Activated CD4-positive, alpha-beta T cell treated with anti-CD3 and anti-CD28 coated beads, Interleukin-2, amount 10 ng/mL, durations not matched to agents 24 days and 14 days (primary cell): ENCODE measurements around the gene NLK. TPM values are rescaled to one million over a fixed set of nuclear protein-coding genes. Genes with fewer than 3 reads are reported as not detected.
"Not testable (repeated sequence)": the region's sequence is repeated elsewhere in the genome, so short reads cannot be mapped to it uniquely, and the experiment has no call there.

Experiments
- DNase-seq: peaks from one replicate; pipeline ENCODE4 v3.0.0; 2022
- H3K27ac Mint-ChIP-seq: one replicate; pipeline ENCODE4 v1.8.0; 2022; ENCODE audit warnings: mild to moderate bottlenecking, mixed read lengths
- H3K27me3 Mint-ChIP-seq: one replicate; pipeline ENCODE4 v1.8.0; 2022; ENCODE audit warnings: mixed read lengths
- H3K36me3 Mint-ChIP-seq: one replicate; pipeline ENCODE4 v1.8.0; 2022; ENCODE audit warnings: low read depth, mild to moderate bottlenecking, mixed read lengths
- H3K4me1 Mint-ChIP-seq: one replicate; pipeline ENCODE4 v1.8.0; 2021; ENCODE audit warnings: mixed read lengths
- H3K4me3 Mint-ChIP-seq: one replicate; pipeline ENCODE4 v1.8.0; 2022; ENCODE audit warnings: mild to moderate bottlenecking, moderate library complexity, mixed read lengths
- H3K9me3 Mint-ChIP-seq: one replicate; pipeline ENCODE4 v1.8.0; 2021; ENCODE audit warnings: mixed read lengths
- intact Hi-C: fragments of 100-400 bp; cut with micrococcal nuclease; formaldehyde crosslinking; loops from one replicate; pipeline ENCODE4 v1.15.1; 2023
- total RNA-seq: library from RNA; stranded (reverse); gene quantifications from 2 replicates; pipeline ENCODE4 v1.2.3, GENCODE V29; 2022

NLK gene
- total RNA-seq, 1 donor from 2014 or later: 12.0 TPM

DNA sequence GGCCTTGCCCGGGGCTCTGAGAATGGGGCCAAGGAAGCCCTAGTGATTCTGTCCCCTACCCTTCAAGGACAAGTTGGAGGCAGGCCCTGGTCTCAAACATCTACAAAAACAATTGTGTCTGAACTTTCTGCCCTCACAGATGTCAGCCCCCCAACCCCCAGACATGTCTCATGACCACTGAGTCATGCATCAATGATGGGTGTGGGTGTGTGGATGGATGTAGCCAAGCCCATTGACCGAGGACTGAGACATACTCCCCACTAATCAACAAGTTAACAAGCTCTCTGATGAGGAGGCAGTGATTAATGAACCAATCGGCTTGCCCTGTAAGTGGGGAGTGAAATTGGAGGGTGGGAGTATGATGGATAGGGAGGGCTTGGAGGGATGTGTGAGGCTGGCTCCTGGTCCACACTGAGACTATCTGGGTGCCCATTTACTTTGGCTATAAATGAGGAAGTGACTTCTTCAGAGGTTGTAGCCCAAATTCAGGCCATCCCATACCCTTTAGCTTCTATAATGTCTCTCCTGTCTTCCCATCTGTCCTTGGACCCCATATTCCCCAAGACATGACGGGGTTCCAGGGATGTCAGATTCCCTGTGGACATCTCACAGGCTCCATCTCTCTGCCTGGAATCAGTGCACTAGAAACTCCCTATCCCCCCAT, 179.4 kb downstream of the NLK start:
- Mint-ChIP-seq H3K9me3 (no peaks in the 10 kb centered on the region), H3K4me1 (no peaks in the 10 kb centered on the region), H3K4me3 (no peak overlapping the region), H3K27ac (no peak overlapping the region), H3K36me3 (no peaks in the 10 kb centered on the region), H3K27me3 (peaks cover 2% of the 10 kb centered on the region)
- no peak for DNase-seq
- intact Hi-C loops: no loop called here

DNA sequence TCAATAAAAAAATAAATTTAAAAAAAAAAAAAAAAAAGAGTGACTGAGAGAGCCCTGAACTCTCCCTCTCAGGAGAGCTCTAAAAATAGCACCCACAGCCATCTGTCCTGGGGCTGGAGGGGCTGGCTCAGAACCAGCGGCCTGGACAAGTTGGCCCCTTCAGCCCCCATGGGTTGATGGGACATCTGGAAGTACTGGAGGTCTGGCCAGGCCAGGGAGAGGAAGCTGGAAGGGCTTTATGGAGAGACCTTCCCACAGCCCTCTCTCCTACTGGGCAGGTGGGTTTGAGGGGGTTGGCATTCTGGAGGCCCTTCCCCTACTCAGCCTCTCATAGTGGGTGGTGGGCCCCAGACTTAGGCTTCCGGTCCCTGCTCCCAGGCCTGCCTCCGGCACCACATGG, 182.8 kb downstream of the NLK start:
- H3K4me3 Mint-ChIP-seq: no peak overlapping the region
- no peaks in the 10 kb centered on the region for H3K9me3 Mint-ChIP-seq

DNA sequence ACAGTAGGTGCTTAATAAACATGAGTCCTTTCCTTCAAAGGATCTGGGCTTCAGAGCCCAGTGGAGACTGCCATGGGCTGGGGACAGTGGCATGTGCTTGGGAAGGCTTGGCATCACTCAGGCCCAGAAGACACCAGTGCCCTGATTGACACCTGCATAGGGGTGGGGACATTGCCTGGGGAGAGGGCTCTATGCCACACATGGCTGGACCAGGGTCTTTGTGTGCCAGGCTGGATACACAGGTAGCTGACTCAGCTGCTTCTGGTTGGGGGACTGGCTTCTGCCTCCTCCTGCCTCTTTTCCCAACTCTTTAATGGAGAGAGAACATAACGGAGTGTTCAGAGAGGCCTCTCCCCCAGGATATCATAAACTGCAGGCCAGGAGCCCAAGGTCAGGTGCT, 183.4 kb downstream of the NLK start:
- H3K36me3 Mint-ChIP-seq: no peaks in the 10 kb centered on the region
- peaks cover 12% of the 10 kb centered on the region for H3K4me1 Mint-ChIP-seq
- no peaks in the 10 kb centered on the region for H3K9me3 Mint-ChIP-seq
- peaks cover 31% of the 10 kb centered on the region for H3K27me3 Mint-ChIP-seq
- DNase-seq: no peak
- no peak overlapping the region for H3K4me3 Mint-ChIP-seq
- H3K27ac Mint-ChIP-seq: no peak overlapping the region
- intact Hi-C loops: no loop called here

More for the DNA sequence above, 182.8 kb downstream of the NLK start:
- Mint-ChIP-seq H3K4me1 (peaks cover 12% of the 10 kb centered on the region), H3K36me3 (no peaks in the 10 kb centered on the region), H3K27ac (no peak overlapping the region), H3K27me3 (peaks cover 25% of the 10 kb centered on the region)
- intact Hi-C loops: no loop called here
- DNase-seq: no peak

DNA sequence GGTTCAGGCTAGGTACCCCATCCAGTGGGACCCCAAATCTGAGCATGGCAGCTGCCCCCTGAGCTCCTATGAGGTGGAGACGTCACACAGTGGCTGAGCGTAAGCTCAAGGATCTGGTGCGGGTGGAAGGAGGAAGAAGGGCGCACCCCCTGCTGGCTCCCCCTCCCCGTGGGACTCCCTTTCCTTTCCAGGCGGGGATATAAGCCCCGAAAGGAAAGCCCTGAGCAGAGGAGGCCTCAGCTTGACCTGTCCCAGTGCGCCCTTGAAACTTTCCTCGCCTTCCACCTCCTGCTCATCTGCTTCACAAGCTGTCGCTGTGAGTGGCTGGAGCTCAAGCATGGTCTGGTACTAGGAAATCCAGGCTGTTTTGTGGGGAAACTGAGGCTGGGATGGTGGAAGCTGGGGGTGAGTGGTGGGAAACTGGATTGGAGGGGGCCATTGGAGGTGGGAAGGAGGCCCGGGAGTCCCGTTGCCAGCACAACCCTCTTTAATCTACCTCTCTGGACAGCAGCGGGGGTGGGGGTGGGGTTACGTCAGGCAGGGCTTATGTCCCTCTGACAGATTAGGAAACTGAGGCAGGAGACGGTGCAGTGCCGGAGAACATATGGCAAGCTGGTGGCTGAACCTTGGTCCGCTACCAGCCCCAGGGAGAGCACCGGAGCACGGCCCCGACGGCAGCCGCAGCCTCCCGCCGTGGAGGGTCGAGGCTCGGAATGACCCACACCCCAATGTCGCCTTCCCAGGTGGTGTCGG, 184.3 kb downstream of the NLK start:
- DNase-seq: no peak
- peaks cover 36% of the 10 kb centered on the region for H3K27me3 Mint-ChIP-seq
- no peak overlapping the region for H3K4me3 Mint-ChIP-seq
- H3K9me3 Mint-ChIP-seq: no peaks in the 10 kb centered on the region
- H3K36me3 Mint-ChIP-seq: no peaks in the 10 kb centered on the region
- H3K27ac Mint-ChIP-seq: no peak overlapping the region
- H3K4me1 Mint-ChIP-seq: peaks cover 12% of the 10 kb centered on the region
- intact Hi-C loops: no loop called here

DNA sequence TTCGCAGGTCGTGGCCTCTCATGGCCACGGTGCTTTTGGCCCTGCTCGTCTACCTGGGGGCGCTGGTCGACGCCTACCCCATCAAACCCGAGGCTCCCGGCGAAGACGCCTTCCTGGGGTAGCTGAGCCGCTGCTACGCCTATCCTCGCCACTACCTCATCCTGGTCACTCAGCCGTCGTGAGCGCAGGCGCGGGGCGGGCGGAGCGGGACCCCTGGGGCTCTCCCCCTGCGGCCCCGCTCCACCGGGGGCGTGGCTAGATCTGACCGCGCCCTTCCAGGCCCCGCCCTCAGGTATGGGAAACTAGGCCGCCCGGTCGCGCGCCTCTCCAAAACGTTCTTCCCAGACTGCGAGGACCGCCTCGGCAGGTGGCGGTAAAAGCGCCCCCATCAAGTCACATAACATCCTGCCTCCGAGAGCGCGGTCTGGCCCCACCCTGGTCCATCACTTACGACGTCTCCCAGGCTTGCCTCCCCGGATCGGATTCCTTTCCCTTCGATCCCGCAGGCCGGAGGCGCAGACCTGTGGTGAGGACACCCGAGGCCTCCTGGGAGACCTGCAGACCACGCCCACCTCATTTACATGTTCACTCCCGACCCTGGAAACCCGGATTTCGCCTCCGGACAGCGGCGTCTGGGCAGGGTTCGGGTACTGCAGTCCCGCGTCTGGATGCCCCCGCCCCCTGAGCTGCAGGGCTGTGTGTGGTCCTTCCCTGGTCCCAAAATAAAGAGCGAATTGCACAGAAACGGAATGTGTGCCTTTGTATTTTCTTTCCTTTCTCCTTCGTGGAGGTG, 185.0 kb downstream of the NLK start:
- intact Hi-C loops: no loop called here
- Mint-ChIP-seq H3K9me3 (no peaks in the 10 kb centered on the region), H3K4me3 (peak overlapping the region; percentile 83), H3K27ac (no peak overlapping the region), H3K36me3 (no peaks in the 10 kb centered on the region), H3K4me1 (peaks cover 12% of the 10 kb centered on the region), H3K27me3 (peaks cover 38% of the 10 kb centered on the region)
- peak; percentile 78 for DNase-seq

DNA sequence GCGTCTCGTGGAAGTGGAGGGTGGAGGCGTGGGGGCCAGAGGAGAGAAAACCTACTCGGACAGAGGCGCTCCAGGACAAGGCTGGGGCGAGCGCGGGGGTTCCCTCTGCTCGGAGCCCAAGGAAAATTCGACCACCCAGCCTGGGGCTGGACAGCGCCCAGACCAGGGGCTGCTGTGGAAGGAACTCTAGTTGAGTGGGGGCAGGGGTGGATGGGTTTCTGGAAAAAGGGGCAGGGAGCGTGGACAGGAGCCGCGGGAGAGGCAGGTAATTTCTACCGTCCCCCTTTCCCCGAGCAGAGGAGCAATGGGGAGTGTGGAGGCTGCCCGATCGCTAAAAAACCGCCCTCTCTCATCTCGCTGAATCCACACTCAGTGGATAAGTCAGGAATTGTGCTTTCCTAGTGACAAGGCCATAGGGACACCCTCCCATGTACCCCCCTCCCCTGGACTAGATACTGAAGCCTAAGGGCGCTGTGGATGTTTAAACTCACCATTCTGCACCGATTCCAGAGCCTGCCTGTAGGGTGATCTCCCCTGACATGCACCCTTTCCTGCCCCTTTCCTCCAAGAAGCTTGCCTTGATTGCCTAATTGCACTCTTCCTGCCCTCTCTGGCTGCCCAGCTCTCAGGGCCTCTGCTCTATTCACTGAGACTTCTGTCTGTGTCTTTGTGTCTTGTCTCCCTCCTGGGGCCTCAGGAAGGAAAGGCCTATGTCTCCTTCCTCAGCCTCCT, 185.8 kb downstream of the NLK start:
- no peak for DNase-seq
- peaks cover 42% of the 10 kb centered on the region for H3K27me3 Mint-ChIP-seq
- no peaks in the 10 kb centered on the region for H3K36me3 Mint-ChIP-seq
- intact Hi-C loops: no loop called here
- H3K27ac Mint-ChIP-seq: no peak overlapping the region
- H3K9me3 Mint-ChIP-seq: no peaks in the 10 kb centered on the region
- peak overlapping the region; percentile 83 for H3K4me3 Mint-ChIP-seq
- peaks cover 12% of the 10 kb centered on the region for H3K4me1 Mint-ChIP-seq

DNA sequence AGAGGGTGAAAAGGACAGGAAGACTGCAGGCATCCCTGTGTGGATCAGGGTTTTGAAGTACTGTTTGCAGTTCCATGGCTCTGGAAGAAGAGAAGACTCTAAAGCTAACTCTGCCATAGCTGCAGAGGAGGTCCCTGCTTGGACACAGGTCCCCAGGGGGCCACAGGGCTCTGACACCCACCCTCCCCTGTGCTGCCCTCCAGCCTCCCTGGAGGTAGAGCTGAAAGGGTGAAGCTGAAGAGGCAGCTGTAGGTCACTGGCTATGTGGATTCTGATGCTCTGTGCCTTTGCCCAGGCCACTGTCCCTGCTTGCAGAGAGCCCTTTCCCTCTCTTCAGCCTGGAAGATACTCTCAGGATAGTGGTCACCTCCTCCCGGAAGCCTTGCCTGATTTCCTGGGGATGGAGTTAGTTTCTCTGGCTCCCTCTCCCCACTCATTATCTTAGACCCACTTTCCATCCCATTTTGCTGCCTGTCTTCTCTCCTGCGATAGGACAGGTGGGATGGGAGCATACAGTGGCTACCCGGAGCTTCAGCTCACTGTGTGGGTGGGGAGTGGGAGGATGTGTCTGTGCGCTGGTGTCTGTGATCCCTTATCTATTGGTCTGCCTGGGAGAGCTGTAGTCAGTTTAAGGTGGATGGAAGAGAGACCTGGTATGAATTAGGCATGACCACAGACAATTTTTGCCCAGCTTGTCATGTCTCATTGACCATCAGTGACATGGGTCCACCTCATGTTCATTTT, 186.7 kb downstream of the NLK start:
- Mint-ChIP-seq H3K27me3 (peaks cover 43% of the 10 kb centered on the region), H3K4me3 (no peak overlapping the region)

DNA sequence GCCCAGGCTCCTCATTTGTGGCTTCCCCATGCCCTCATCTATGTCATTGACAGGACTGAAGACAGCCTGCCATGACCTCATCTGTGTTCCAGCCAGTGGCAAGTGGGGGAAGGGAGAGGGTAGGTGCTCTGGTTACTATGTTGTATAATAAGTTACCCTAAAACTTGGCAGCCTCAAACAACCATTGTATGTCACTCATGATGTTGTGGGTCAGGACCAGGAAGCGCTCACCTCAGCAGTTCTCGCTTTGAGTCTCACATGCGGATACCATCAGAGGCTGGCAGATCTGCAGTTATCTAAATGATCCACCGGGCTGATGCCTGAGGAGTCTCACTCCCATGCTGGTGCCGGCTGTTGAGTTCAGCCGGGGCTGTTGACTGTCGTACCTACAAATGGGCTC, 187.5 kb downstream of the NLK start:
- peaks cover 43% of the 10 kb centered on the region for H3K27me3 Mint-ChIP-seq
- no peaks in the 10 kb centered on the region for H3K36me3 Mint-ChIP-seq
- peak; percentile 68 for DNase-seq
- intact Hi-C loops: no loop called here
- no peak overlapping the region for H3K27ac Mint-ChIP-seq
- H3K9me3 Mint-ChIP-seq: no peaks in the 10 kb centered on the region
- H3K4me3 Mint-ChIP-seq: no peak overlapping the region
- peaks cover 12% of the 10 kb centered on the region for H3K4me1 Mint-ChIP-seq

More for the DNA sequence above, 186.7 kb downstream of the NLK start:
- Mint-ChIP-seq H3K4me1 (peaks cover 12% of the 10 kb centered on the region), H3K27ac (no peak overlapping the region), H3K9me3 (no peaks in the 10 kb centered on the region), H3K36me3 (no peaks in the 10 kb centered on the region)
- no peak for DNase-seq
- intact Hi-C loops: no loop called here

DNA sequence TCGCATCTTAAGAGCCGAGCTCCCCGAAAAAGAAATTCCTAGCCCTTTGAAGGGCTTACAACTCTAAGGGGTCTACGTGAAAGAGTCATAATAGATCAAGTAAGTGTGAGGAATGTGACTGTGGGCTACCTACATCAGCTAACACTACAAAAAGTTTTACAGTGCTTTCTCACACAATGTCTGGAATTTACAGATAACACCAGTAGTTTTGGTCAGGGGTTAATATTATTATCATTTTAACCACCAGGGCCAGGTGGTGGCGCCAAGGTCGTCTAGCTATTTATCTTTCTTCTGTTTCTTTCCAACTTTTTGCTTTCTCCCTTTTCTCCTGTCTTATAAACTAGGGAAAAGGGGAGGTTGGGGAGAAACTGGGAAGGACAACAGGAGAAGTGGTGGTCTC, 188.1 kb downstream of the NLK start:
- DNase-seq, intact Hi-C loops, H3K9me3 Mint-ChIP-seq, H3K4me3 Mint-ChIP-seq, H3K27ac Mint-ChIP-seq, H3K36me3 Mint-ChIP-seq: not testable (repeated sequence)
- H3K4me1 Mint-ChIP-seq: peaks cover 12% of the 10 kb centered on the region
- H3K27me3 Mint-ChIP-seq: peaks cover 46% of the 10 kb centered on the region

DNA sequence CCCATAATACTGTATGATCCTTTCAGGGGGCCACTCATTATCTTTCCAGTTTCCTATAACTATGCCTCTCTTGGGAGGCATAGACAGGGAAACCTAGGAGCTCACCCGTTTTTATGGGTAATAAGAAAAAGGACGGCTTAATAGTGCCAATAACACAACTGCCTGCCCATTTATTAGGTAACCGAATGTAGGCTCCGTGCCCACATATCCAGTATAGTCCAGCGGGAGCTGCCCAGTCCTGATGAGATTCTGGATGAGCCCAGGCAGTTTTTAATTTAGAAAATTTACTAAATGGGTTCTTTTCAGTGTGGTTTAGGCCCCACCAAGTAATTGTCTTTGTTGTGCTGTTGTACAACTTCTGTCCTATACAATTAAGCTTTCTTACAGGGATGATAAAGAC, 189.1 kb downstream of the NLK start:
- intact Hi-C loops, H3K4me3 Mint-ChIP-seq: not testable (repeated sequence)
- H3K27me3 Mint-ChIP-seq: peaks cover 44% of the 10 kb centered on the region

DNA sequence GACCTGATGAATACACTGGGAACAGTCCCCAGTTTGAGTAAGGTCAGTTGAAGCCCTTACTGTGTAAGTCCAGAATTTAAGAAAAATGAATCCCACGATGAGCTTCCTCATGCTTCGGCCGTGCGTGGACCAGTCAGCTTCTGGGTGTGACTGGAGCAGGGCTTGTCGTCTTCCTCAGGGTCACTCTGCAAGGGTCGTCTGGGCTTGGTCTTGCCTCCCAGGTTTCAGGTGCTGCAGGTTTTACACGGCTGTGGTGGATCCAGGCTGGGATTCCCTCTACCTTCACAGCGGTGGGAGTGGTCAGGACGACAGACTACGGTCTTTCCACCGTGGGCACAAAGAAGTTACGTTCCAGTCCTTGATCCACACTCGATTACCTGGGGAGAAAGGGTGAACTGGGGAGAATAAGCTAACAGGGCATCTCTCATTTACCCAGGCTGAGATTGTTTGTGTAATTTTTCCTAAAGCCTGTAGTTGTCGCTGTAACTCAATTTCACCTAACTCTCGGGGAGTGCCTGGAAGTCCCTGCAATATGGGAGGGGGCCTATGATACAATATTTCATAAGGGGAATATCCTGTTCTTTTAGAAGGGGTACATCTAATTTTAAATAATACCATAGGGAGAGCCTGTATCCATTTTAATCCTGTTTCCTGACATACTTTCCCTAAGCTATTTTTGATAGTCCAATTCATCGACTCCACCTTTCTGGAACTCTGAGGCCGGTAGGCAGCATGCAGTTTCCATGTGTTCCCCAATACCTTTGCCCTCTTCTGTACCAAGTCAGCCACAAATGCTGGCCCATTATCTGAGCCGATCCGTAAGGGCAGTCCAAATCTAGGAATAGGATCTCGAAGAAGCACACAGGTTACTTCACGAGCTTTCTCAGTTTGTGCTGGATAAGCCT, 190.7 kb downstream of the NLK start:
- H3K4me1 Mint-ChIP-seq, intact Hi-C loops: not testable (repeated sequence)

More for the DNA sequence above, 189.1 kb downstream of the NLK start:
- H3K4me1 Mint-ChIP-seq: peaks cover 12% of the 10 kb centered on the region
- H3K36me3 Mint-ChIP-seq, H3K27ac Mint-ChIP-seq, DNase-seq, H3K9me3 Mint-ChIP-seq: not testable (repeated sequence)

More for the DNA sequence above, 190.7 kb downstream of the NLK start:
- H3K27ac Mint-ChIP-seq, H3K36me3 Mint-ChIP-seq, H3K9me3 Mint-ChIP-seq, H3K4me3 Mint-ChIP-seq, DNase-seq: not testable (repeated sequence)
- H3K27me3 Mint-ChIP-seq: peaks cover 39% of the 10 kb centered on the region
